Stimulated activated CD4-positive, alpha-beta T cell treated with anti-CD3 and anti-CD28 coated beads, Interleukin-12 subunit alpha, Interleukin-12 subunit beta, amount 100 ng/mL, for 48 hours (primary cell): ENCODE data around the gene DNAJC18.

Source experiments
- DNase-seq, 3 donors: peaks; one replicate each; pipeline ENCODE4 v3.0.0-alpha.2; 2020; ENCODE audit warnings: low read depth in 2 of 3, low spot score in 1 of 3

DNAJC18 gene

DNA sequence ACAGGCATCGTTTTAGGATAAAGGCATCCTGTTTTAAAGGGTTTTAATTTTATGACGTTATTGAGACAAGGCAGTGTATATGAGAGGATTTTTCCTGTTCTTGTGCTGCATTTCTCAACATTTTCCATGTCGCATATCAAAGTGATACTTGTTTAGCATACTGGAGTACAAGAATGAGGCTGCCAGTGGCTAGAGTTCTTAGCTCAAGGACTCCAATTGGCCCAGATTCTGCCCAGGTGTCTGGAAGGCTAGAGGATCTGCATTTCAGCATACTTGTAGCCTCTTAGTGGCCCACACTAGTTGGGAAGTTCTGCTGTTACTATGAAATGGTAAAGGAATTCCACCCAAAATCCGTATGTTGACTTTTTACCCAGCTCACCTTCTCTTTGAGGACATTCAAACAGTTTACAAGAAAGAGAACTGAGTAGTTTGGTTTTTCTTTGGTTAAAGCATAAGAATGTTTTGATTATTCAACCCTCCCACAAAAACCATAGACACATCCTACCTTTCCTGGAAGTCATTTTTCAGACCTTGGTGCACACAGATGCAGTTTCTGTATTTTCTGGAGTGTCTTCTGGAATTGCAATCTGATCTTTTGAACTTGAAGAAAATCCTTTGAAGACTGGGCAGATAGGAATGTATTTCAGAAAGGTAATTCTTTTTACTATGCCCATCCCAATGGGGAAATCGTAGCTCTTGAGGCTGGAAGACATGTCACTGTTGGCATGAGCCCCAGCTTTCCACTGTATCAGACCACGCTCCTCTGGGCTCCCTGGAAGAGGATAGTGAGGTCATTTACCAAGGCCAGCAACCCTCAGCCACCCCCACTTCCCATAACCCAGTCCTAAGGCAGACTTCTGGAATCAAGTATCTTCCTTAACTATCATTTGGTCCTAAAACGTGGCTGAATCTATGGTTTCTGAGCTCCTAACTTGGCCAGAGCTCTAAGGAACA is 67.6 kb downstream of the DNAJC18 start:
- DNase-seq, result no peak

DNA sequence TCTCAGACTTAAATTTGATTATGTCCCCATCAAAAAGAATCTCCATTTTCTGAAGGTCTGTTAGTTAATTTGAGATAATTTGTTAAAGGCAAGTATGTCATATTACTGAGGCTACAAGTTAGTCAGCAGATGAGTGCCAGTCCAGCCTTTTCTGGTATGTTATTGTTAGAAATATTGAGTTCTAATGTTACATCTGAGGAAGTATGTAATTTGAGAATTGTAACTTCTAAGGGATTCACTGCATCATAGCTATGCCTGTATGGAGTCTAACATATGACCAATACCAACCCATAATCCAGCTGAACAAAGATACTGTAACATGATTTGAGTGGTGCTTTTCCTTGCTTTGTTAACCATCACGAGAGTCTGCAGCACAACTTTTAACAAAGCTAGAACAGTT is 70.1 kb downstream of the DNAJC18 start:
- no peak for DNase-seq

DNA sequence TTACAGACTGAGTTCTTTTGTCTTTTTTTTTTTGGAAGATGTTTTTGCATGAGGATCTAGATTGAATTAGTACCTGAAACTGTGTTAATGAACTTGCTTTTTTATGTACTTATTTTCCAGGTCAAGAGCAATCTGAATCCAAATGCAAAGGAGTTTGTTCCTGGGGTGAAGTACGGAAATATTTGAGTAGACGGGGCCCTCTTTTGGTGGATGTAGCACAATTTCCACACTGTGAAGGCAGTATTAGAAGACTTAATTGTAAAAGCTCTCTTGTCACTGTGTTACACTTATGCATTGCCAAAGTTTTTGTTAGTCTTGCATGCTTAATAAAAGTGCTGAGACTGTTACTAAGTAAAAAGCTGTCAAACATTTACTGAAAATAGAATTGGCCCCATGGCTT is 70.7 kb downstream of the DNAJC18 start:
- no peak for DNase-seq

DNA sequence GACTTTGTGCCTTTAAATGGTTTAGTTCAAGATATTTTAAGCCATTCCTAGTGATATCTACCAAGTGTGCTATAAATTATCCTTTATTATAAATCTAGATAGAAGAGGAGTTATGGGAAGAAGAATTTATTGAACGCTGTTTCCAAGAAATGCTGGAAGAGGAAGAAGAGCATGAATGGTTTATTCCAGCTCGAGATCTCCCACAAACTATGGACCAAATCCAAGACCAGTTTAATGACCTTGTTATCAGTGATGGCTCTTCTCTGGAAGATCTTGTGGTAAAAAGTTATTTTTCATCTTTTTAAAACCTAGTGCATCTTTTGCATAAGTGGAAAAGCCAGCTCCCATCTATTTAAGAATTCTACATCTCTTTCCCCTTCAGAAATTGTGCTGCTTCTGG is 74.9 kb downstream of the DNAJC18 start:
- no peak for DNase-seq

DNA sequence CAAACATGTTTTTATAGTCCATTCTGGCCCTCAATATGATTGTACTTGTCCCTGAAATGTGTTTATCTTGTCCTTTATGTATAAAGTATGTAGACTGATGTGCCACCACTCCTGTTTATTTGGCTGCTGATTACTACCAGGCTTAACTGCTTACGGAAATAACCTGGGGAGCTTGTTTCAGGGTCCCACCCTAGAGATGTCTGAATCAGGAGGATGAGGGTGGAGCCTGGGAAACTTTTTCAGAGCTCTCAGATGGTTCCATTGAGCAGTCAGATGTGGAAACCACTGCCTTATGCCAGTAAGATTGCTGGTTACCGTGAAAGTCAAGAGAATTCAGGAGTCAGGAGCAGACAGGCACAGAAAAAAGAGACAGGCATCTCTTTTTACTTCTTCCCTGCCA is 75.4 kb downstream of the DNAJC18 start:
- DNase-seq, result no peak

DNA sequence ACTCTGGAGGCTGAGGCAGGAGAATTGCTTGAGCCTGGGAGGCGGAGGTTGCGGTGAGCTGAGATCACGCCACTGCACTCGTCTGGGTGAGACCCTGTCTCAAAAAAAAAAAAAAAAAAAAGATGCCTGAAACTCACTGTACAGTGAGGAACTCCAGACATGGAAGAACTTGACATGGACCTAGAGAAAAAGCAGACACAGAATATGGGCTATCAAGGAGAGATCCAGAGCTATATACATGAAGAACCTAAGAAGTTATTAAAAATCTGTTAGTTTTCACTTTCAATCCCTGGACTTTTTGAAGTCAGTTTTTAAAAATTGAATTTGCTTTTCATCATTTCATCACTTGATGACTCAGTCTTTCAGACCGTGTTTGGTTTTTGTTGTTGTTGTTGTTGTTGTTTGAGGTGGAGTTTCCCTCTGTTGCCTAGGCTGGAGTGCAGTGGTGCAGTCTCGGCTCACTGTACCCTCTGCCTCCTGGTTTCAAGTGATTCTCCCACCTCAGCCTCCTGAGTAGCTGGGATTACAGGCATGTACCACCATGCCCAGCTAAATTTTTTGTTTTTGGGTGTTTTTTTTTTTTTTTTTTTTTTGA is 77.4 kb downstream of the DNAJC18 start:
- no peak for DNase-seq

DNA sequence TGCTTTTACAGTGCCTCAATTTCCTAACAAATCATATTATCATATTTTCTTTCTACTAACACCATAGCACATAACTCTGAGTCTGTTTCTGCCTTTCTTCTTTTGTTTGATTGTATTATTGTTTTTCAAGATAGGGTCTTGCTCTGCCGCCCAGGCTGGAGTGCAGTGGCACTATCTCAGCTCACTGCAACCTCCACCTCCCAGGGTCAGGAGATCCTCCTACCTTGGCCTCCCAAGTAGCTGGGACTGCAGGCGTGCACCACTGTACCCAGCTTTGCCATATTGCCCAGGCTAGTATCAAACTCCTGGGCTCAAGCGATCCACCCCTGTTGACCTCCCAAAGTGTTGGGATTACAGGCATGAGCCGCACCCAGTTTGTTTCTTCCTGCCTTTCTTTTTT is 78.9 kb downstream of the DNAJC18 start:
- no peak for DNase-seq
